SK-N-SH (cell line): ENCODE results near the gene FCHO1. TPM values are rescaled to one million over a fixed set of nuclear protein-coding genes. Genes with fewer than 3 reads are reported as not detected.
A peak's percentile ranks its signal among the peaks of the same experiment; 100 is the strongest.

Experiments
- CTCF ChIA-PET: fragments of 300-600, 350-600 bp; formaldehyde crosslinking; extraction: SDS; loops from one replicate; lab custom pipeline; 2021; lab: Yijun Ruan, JAX
- POLR2A ChIA-PET: fragments of 350-600 bp; sonication (Branson Sonifier 250); formaldehyde crosslinking; extraction: SDS; loops from one replicate; lab custom pipeline; 2020; ENCODE audit warnings: antibody characterized with exemption, inconsistent platforms; lab: Yijun Ruan, JAX
- DNase-seq: peaks from one replicate; pipeline ENCODE4 v3.0.0; 2012
- H2AFZ ChIP-seq: fragments of 200-600 bp; sonication (generic); 2 replicates; pipeline ENCODE4 v1.8.1; 2016; ENCODE audit warnings: antibody characterized with exemption, mild to moderate bottlenecking, low read depth
- H3F3A ChIP-seq: fragments of 200-600 bp; sonication (generic); replicated peaks from 2 replicates; pipeline ENCODE3; 2016; ENCODE audit warnings: antibody characterized with exemption, mild to moderate bottlenecking; ENCODE audit not compliant: insufficient read depth
- H3K27ac ChIP-seq, 2 experiments: fragments of 200-500 bp in 1 of 2; fragments of 200-600 bp in 1 of 2; sonication (Bioruptor generic) in 1 of 2; sonication (generic), shearing (Covaris generic) in 1 of 2; 2 replicates each; pipeline versions ENCODE4 v1.5.1 to v1.6.1; 2014 to 2016; ENCODE audit warnings: low read depth in 2 of 2, inconsistent platforms in 1 of 2, low read length in 1 of 2, mild to moderate bottlenecking in 1 of 2, mixed read lengths in 1 of 2
- H3K27me3 ChIP-seq: fragments of 200-600 bp; sonication (generic), shearing (Covaris generic); 2 replicates; pipeline ENCODE4 v1.6.1; 2016; ENCODE audit warnings: mixed run types; ENCODE audit not compliant: insufficient read depth
- H3K36me3 ChIP-seq, 2 experiments: fragments of 200-500 bp in 1 of 2; fragments of 200-600 bp in 1 of 2; sonication (Bioruptor generic) in 1 of 2; sonication (generic) in 1 of 2; replicated peaks in 1 of 2; 2 replicates each; pipeline versions ENCODE3 to v1.5.1; 2014 to 2016; ENCODE audit warnings: low read length in 1 of 2, mild to moderate bottlenecking in 1 of 2; ENCODE audit not compliant: insufficient read depth in 2 of 2, control insufficient read depth in 1 of 2
- H3K4me1 ChIP-seq, 2 experiments: fragments of 200-500 bp in 1 of 2; fragments of 200-600 bp in 1 of 2; sonication (Bioruptor generic) in 1 of 2; sonication (generic), shearing (Covaris generic) in 1 of 2; 2 replicates each; pipeline versions ENCODE4 v1.5.1 to v1.6.1; 2014 to 2016; ENCODE audit warnings: low read depth in 1 of 2, low read length in 1 of 2, mixed run types in 1 of 2; ENCODE audit not compliant: insufficient read depth in 2 of 2, control insufficient read depth in 1 of 2
- H3K4me2 ChIP-seq: fragments of 200-600 bp; sonication (generic), shearing (Covaris generic); 2 replicates; pipeline ENCODE4 v1.6.1; 2017; ENCODE audit warnings: mixed run types
- H3K4me3 ChIP-seq, 2 experiments: fragments of 200-500 bp in 1 of 2; fragments of 200-600 bp in 1 of 2; sonication (Bioruptor generic) in 1 of 2; sonication (generic), shearing (Covaris generic) in 1 of 2; 2 replicates each; pipeline versions ENCODE4 v1.5.1 to v1.8.1; 2014 to 2016; ENCODE audit warnings: low read depth in 2 of 2, inconsistent platforms in 1 of 2, low read length in 1 of 2, mild to moderate bottlenecking in 1 of 2, mixed read lengths in 1 of 2, moderate library complexity in 1 of 2
- H3K79me2 ChIP-seq: fragments of 200-600 bp; sonication (generic); 2 replicates; pipeline ENCODE4 v1.8.1; 2017; ENCODE audit warnings: mild to moderate bottlenecking; ENCODE audit not compliant: insufficient read depth
- H3K9ac ChIP-seq: fragments of 200-600 bp; sonication (generic); 2 replicates; pipeline ENCODE4 v1.6.1; 2017; ENCODE audit warnings: mixed run types
- H3K9me2 ChIP-seq: fragments of 200-600 bp; sonication (generic); 2 replicates; pipeline ENCODE4 v1.6.1; 2017; ENCODE audit warnings: mixed run types
- H3K9me3 ChIP-seq: fragments of 200-600 bp; sonication (generic); 2 replicates; pipeline ENCODE4 v1.6.1; 2017; ENCODE audit warnings: mixed run types, mild to moderate bottlenecking, moderate library complexity
- H4K20me1 ChIP-seq: fragments of 200-600 bp; sonication (generic); 2 replicates; pipeline ENCODE4 v1.6.1; 2017; ENCODE audit warnings: mild to moderate bottlenecking, mixed run types; ENCODE audit not compliant: insufficient read depth
- ELF1 ChIP-seq: IDR thresholded peaks from 2 replicates; pipeline ENCODE4 v1.4.0; 2012
- GATA2 ChIP-seq: sonication (generic); formaldehyde crosslinking; IDR thresholded peaks from 2 replicates; pipeline ENCODE4 v1.5.0; 2020; ENCODE audit warnings: mild to moderate bottlenecking, missing genetic modification reagents
- NFIC ChIP-seq: IDR thresholded peaks from 2 replicates; pipeline ENCODE4 v1.4.0; 2012; ENCODE audit warnings: borderline replicate concordance
- POLR2AphosphoS5 ChIP-seq: IDR thresholded peaks from 2 replicates; pipeline ENCODE4 v1.6.1; 2012; ENCODE audit warnings: low read depth, low read length
- RCOR1 ChIP-seq: fragments of 150-350 bp; IDR thresholded peaks from 2 replicates; pipeline ENCODE4 v1.6.1; 2017; ENCODE audit warnings: antibody characterized with exemption, low read length
- RFX5 ChIP-seq: IDR thresholded peaks from 2 replicates; pipeline ENCODE4 v1.6.1; 2012; ENCODE audit warnings: mild to moderate bottlenecking, improper control_type of control experiment, low read length
- SIN3A ChIP-seq: IDR thresholded peaks from 2 replicates; pipeline ENCODE4 v1.6.1; 2012; ENCODE audit warnings: low read depth, mild to moderate bottlenecking, low read length, moderate library complexity, borderline replicate concordance
- TCF12 ChIP-seq: IDR thresholded peaks from 2 replicates; pipeline ENCODE4 v1.4.0; 2012
- WGBS: methylation state at CpG from one replicate; pipeline ENCODE4 v1.1.6; 2017; ENCODE audit warnings: low lambda C conversion rate; 5-methylcytosine and 5-hydroxymethylcytosine counted together
- polyA plus RNA-seq, 3 experiments: library from polyadenylated mRNA; depleted of rRNA; stranded (reverse); fragments of >200 nt; gene quantifications; 2 replicates each; pipeline ENCODE4 v1.2.3, GENCODE V29; 2012
- TF ChIP-seq, protein P1 (sequence below): IDR thresholded peaks from 2 replicates; pipeline ENCODE4; 2012
- TF ChIP-seq, protein P2 (sequence below): IDR thresholded peaks from 2 replicates; pipeline ENCODE4 v1.6.1; 2012; ENCODE audit warnings: mild to moderate bottlenecking, low read depth, low read length, moderate library complexity
- TF ChIP-seq, protein P3 (sequence below): fragments of 150-350 bp; IDR thresholded peaks from 2 replicates; pipeline ENCODE4 v1.6.1; 2017; ENCODE audit warnings: antibody characterized with exemption, low read length, low read depth, borderline replicate concordance

FCHO1 gene
- polyA plus RNA-seq, 1 of the 3 experiments (the other 2 are of a cell fraction) = 0.71 TPM

DNA sequence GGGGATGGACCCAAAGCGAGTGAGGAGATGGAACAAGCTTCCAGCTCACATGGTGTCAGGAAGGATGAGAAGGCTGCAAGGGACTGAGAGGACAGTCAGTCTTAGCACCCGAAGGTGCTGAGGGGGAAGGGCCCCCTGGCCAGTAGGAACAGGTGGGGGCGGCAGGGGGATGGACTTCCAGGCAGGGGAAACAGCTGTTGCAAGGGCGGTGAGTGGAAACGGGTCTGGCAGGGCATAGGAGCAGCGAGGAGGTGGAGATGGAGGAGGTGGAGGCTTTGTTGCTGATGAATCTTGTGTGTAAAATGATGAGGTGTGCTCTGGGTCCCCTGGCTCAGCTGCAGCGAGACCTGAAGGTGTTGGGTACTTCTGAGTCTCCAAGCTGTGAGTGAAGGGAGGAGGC is 30.8 kb upstream of the FCHO1 start:
- no peak overlapping the region; a peak in 1 of 4 replicates for H3K27ac ChIP-seq
- CTCF ChIA-PET = interaction anchor here (0.6 to 5.9 kb wide), 6 partner anchors 17 to 566 kb away, joined by 3 to 30 read pairs (median 3); partner anchors contain the start of gene RPL18A
- no peaks in the 10 kb centered on the region for H3K9me2 ChIP-seq
- H3K9ac ChIP-seq = peak overlapping the region; percentile 75
- peaks cover 16 to 20% of the 10 kb centered on the region in 2 experiments; a peak in 2 of 4 replicates for H3K4me1 ChIP-seq
- peaks cover 10 to 16% of the 10 kb centered on the region in 2 experiments for H3K36me3 ChIP-seq
- no peaks in the 10 kb centered on the region for H3K27me3 ChIP-seq
- no peaks in the 10 kb centered on the region for H3K9me3 ChIP-seq
- WGBS = 11% methylated on average over 6 of the region's 7 CpGs
- peak overlapping the region; percentile 96 for H3K4me2 ChIP-seq
- no peaks in the 10 kb centered on the region for H3F3A ChIP-seq
- TF ChIP-seq NFIC (no peak), ELF1 (no peak)
- H2AFZ ChIP-seq = no peak overlapping the region
- DNase-seq = no peak
- POLR2A ChIA-PET = no interaction called here
- peaks cover 34% of the 10 kb centered on the region for H3K79me2 ChIP-seq
- peak overlapping the region; percentile 74 to 82 for H3K4me3 ChIP-seq
- H4K20me1 ChIP-seq = peaks cover 29% of the 10 kb centered on the region

DNA sequence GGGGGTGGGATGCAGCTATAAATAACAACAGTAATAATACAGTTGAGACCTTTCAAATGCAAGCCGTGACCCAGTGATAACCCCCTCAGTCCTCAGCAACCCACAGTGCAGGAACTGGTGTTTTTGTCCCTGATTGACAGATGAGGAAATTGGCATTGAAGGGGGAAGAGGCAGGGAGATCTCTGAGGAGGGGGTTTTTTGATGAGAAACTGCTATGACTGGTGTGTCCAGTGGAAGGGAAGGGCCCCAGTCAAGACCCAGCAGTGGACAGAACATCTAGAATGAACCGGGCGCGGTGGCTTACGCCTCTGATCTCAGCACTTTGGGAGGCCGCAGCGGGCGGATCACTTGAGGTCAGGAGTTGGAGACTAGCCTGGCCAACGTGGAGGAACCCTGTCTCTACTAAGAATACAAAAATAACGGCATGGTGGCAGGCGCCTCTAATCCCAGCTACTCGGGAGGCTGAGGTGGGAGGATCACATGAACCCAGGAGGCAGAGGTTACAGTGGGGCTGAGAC is 30.1 kb upstream of the FCHO1 start:
- Histone ChIP-seq H3K4me2 (peak overlapping the region; percentile 96), H3F3A (no peaks in the 10 kb centered on the region), H3K9ac (no peak overlapping the region), H4K20me1 (peaks cover 33% of the 10 kb centered on the region), H2AFZ (no peak overlapping the region), H3K9me3 (no peaks in the 10 kb centered on the region), H3K4me1 (peaks cover 16 to 20% of the 10 kb centered on the region in 2 experiments; a peak in 2 of 4 replicates), H3K36me3 (peaks cover 10 to 23% of the 10 kb centered on the region in 2 experiments), H3K9me2 (no peaks in the 10 kb centered on the region), H3K4me3 (peak overlapping the region in 1 of 2 experiments; percentile 82; a peak in 1 of 4 replicates), H3K27me3 (no peaks in the 10 kb centered on the region), H3K79me2 (peaks cover 34% of the 10 kb centered on the region), H3K27ac (no peak overlapping the region)
- ChIA-PET POLR2A (no interaction called here), CTCF (interaction anchor here (0.8 to 5.9 kb wide), 5 partner anchors 17 to 138 kb away, joined by 3 to 30 read pairs (median 3); partner anchors contain the start of gene RPL18A)
- no peak for DNase-seq
- 92% methylated on average over 12 of the region's 12 CpGs for WGBS
- TF ChIP-seq TCF12 = no peak
- no peak for TF ChIP-seq RFX5
- TF ChIP-seq NFIC = no peak
- no peak for TF ChIP-seq SIN3A
- TF ChIP-seq, protein P1, sequence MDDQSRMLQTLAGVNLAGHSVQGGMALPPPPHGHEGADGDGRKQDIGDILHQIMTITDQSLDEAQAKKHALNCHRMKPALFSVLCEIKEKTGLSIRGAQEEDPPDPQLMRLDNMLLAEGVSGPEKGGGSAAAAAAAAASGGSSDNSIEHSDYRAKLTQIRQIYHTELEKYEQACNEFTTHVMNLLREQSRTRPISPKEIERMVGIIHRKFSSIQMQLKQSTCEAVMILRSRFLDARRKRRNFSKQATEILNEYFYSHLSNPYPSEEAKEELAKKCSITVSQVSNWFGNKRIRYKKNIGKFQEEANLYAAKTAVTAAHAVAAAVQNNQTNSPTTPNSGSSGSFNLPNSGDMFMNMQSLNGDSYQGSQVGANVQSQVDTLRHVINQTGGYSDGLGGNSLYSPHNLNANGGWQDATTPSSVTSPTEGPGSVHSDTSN = no peak
- TF ChIP-seq RCOR1 = no peak

DNA sequence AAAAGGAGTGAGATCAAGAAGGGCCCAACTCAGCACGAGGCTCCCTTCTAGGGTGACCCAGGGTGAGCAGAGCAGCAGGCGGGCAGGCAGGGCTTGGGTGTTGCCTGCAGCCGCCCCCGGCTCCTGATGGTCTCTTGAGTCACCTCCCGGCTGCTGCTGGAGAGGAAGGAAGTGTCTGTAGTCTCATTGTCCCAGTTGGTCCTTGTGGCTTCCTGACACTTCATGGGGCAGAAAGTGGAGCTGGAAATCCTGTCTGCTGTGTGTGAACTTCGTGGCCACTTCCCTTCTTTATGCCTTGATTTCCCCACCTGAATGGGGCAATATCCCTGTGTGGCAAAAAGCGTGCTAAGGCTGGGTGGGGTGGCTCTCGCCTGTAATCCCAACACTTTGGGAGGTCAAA is 29.5 kb upstream of the FCHO1 start:
- POLR2A ChIA-PET = no interaction called here

More for the DNA sequence above, 29.5 kb upstream of the FCHO1 start:
- Histone ChIP-seq H3K9me3 (no peaks in the 10 kb centered on the region), H3K27me3 (no peaks in the 10 kb centered on the region), H3K27ac (no peak overlapping the region), H3K9me2 (no peaks in the 10 kb centered on the region), H3K4me3 (no peak overlapping the region), H4K20me1 (peaks cover 33% of the 10 kb centered on the region), H3F3A (no peaks in the 10 kb centered on the region), H3K79me2 (peaks cover 37% of the 10 kb centered on the region), H3K4me2 (peak overlapping the region; percentile 96; the same call in 1 of the 2 replicates), H3K4me1 (peaks cover 16 to 20% of the 10 kb centered on the region in 2 experiments; a peak in 2 of 4 replicates), H2AFZ (no peak overlapping the region), H3K36me3 (peaks cover 10 to 28% of the 10 kb centered on the region in 2 experiments), H3K9ac (no peak overlapping the region)
- TF ChIP-seq, protein P2, sequence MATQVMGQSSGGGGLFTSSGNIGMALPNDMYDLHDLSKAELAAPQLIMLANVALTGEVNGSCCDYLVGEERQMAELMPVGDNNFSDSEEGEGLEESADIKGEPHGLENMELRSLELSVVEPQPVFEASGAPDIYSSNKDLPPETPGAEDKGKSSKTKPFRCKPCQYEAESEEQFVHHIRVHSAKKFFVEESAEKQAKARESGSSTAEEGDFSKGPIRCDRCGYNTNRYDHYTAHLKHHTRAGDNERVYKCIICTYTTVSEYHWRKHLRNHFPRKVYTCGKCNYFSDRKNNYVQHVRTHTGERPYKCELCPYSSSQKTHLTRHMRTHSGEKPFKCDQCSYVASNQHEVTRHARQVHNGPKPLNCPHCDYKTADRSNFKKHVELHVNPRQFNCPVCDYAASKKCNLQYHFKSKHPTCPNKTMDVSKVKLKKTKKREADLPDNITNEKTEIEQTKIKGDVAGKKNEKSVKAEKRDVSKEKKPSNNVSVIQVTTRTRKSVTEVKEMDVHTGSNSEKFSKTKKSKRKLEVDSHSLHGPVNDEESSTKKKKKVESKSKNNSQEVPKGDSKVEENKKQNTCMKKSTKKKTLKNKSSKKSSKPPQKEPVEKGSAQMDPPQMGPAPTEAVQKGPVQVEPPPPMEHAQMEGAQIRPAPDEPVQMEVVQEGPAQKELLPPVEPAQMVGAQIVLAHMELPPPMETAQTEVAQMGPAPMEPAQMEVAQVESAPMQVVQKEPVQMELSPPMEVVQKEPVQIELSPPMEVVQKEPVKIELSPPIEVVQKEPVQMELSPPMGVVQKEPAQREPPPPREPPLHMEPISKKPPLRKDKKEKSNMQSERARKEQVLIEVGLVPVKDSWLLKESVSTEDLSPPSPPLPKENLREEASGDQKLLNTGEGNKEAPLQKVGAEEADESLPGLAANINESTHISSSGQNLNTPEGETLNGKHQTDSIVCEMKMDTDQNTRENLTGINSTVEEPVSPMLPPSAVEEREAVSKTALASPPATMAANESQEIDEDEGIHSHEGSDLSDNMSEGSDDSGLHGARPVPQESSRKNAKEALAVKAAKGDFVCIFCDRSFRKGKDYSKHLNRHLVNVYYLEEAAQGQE = no peak
- TF ChIP-seq, protein P3, sequence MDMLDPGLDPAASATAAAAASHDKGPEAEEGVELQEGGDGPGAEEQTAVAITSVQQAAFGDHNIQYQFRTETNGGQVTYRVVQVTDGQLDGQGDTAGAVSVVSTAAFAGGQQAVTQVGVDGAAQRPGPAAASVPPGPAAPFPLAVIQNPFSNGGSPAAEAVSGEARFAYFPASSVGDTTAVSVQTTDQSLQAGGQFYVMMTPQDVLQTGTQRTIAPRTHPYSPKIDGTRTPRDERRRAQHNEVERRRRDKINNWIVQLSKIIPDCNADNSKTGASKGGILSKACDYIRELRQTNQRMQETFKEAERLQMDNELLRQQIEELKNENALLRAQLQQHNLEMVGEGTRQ = no peak
- TF ChIP-seq POLR2AphosphoS5 = no peak
- no peak for TF ChIP-seq GATA2 (CRISPR knock-in tag)
- WGBS = 51% methylated on average over 4 of the region's 8 CpGs
- CTCF ChIA-PET = interaction anchor here (1.3 kb wide), 2 partner anchors 18 to 62 kb away, joined by 3 to 5 read pairs; no protein-coding TSS in a partner anchor
- DNase-seq = no peak
